Stomach (tissue), 9 donors: Measurements from ENCODE around the gene ATG7. TPM values are rescaled to one million over a fixed set of nuclear protein-coding genes. Genes with fewer than 3 reads are reported as not detected.

Source experiments
- DNase-seq, 2 donors: peaks; one replicate each; pipeline versions ENCODE4 v3.0.0 to v3.0.0-alpha.2; 2013 to 2019
- H3K27ac ChIP-seq, 5 donors: fragments of 200-600 bp in 4 of 5; sonication (generic) in 4 of 5; one replicate each; pipeline ENCODE4 v1.5.1; 2013 to 2019; ENCODE audit warnings: mild to moderate bottlenecking in 1 of 5, moderate library complexity in 1 of 5
- H3K27me3 ChIP-seq, 3 donors: fragments of 200-600 bp; sonication (generic); one replicate each; pipeline ENCODE4 v1.5.1; 2017 to 2019; ENCODE audit warnings: mixed run types in 1 of 3
- H3K36me3 ChIP-seq, 4 donors: fragments of 200-600 bp; sonication (generic); 1 replicate in 3 of 4; 2 replicates in 1 of 4; pipeline ENCODE4 v1.5.1; 2016 to 2019
- H3K4me1 ChIP-seq, 4 donors: fragments of 200-600 bp; sonication (generic); one replicate each; pipeline ENCODE4 v1.5.1; 2016 to 2019
- H3K4me3 ChIP-seq, 4 donors: fragments of 200-600 bp; sonication (generic) in 3 of 4; one replicate each; pipeline ENCODE4 v1.5.1; 2016 to 2019; ENCODE audit warnings: mild to moderate bottlenecking in 1 of 4
- H3K9me3 ChIP-seq, 4 donors: fragments of 200-600 bp; sonication (generic); one replicate each; pipeline ENCODE4 v1.5.1; 2016 to 2019
- CTCF ChIP-seq, 7 experiments: fragments of 450-650 bp in 4 of 7; fragments of 200-600 bp in 3 of 7; sonication (generic) in 3 of 7; IDR thresholded peaks; one replicate each; pipeline ENCODE4 v1.5.1; 2016 to 2019; ENCODE audit warnings: antibody characterized with exemption in 7 of 7, control low read depth in 2 of 7, mild to moderate bottlenecking in 1 of 7
- EP300 ChIP-seq: sonication (generic); formaldehyde crosslinking; IDR thresholded peaks from one replicate; pipeline ENCODE4 v1.6.1; 2017; ENCODE audit warnings: antibody characterized with exemption
- POLR2A ChIP-seq, 4 donors: fragments of 450-650 bp; IDR thresholded peaks; one replicate each; pipeline ENCODE4 v1.6.1; 2016; ENCODE audit warnings: antibody characterized with exemption in 4 of 4, control low read depth in 2 of 4, mild to moderate bottlenecking in 1 of 4, moderate library complexity in 1 of 4
- POLR2AphosphoS5 ChIP-seq, 3 donors: sonication (generic); formaldehyde crosslinking; IDR thresholded peaks; one replicate each; pipeline ENCODE4 v1.6.1; 2016; ENCODE audit warnings: antibody characterized with exemption in 3 of 3
- WGBS, 5 donors: extraction: QIAGEN DNeasy Blood & Tissue Kit in 3 of 5; methylation state at CpG; one replicate each; pipeline versions ENCODE4 v1.1.5 to v1.1.7; 2013 to 2018; 5-methylcytosine and 5-hydroxymethylcytosine counted together
- intact Hi-C: fragments of 100-400 bp; cut with DNase I; formaldehyde crosslinking; loops from one replicate; pipeline ENCODE4 v1.15.1; 2023; ENCODE audit warnings: low total_unique reads
- polyA plus RNA-seq, 3 donors: library from polyadenylated mRNA; stranded (reverse); fragments of 200-250 nt; gene quantifications; one replicate each; pipeline ENCODE4 v1.2.3, GENCODE V29; 2013
- total RNA-seq, 5 donors: library from RNA; depleted of rRNA; stranded (reverse); fragments of >200 nt; gene quantifications; one replicate each; pipeline versions ENCODE4 v1.1.0 to v1.2.3, GENCODE V29; 2014 to 2016
- donor health status: healthy with polysubstance abuse.
- donor health status: Bipolar disorder and iron deficiency.
- donor health status: healthy.

ATG7 gene
- total and polyA plus RNA-seq, 8 donors: 6.8 to 167 (median 15.1) TPM

GRCh38 chr3:11555211-11555782 lies 283.1 kb downstream of the ATG7 start:
- Histone ChIP-seq H3K9me3 (no peaks in the 10 kb centered on the region), H3K4me3 (no peak overlapping the region), H3K4me1 (peaks cover 38 to 80% (median 64%) of the 10 kb centered on the region in 4 donors), H3K36me3 (peaks cover 12 to 60% (median 36%) of the 10 kb centered on the region in 4 donors), H3K27ac (peak overlapping the region; percentile 2 to 77 (median 72)), H3K27me3 (no peaks in the 10 kb centered on the region)
- no peak for DNase-seq
- TF ChIP-seq CTCF (IDR thresholded peaks at IDR 0.05): no peak
- no peak for TF ChIP-seq EP300
- no peak for TF ChIP-seq POLR2AphosphoS5 (IDR thresholded peaks at IDR 0.05)
- TF ChIP-seq POLR2A (IDR thresholded peaks at IDR 0.05): no peak
- 36 to 86% (median 79%) methylated on average over 6 to 13 of the region's 13 CpGs for WGBS, 5 donors
- intact Hi-C loops: no loop called here

- H3K36me3 ChIP-seq: peaks cover 12 to 67% (median 37%) of the 10 kb centered on the region in 4 donors
- H3K27me3 ChIP-seq: no peaks in the 10 kb centered on the region
- intact Hi-C loops: no loop called here
- 77 to 83% (median 80%) methylated on average over 23 of the region's 23 CpGs for WGBS, 5 donors
- H3K4me1 ChIP-seq: peaks cover 46 to 88% (median 71%) of the 10 kb centered on the region in 4 donors
- no peaks in the 10 kb centered on the region for H3K9me3 ChIP-seq
- H3K4me3 ChIP-seq: no peak overlapping the region
- no peak for DNase-seq
- H3K27ac ChIP-seq: peak overlapping the region; percentile 2 to 77 (median 72)
- TF ChIP-seq EP300 (no peak), POLR2A (IDR thresholded peaks at IDR 0.05) (no peak), CTCF (IDR thresholded peaks at IDR 0.05) (no peak), POLR2AphosphoS5 (IDR thresholded peaks at IDR 0.05) (no peak)
Measured at GRCh38 chr3:11555881-11556633, 283.9 kb downstream of the ATG7 start.

- Histone ChIP-seq H3K4me3 (no peak overlapping the region), H3K4me1 (peaks cover 53 to 98% (median 79%) of the 10 kb centered on the region in 4 donors), H3K9me3 (no peaks in the 10 kb centered on the region), H3K27me3 (no peaks in the 10 kb centered on the region), H3K27ac (peak overlapping the region in 3 of 5 donors; percentile 55 to 63 (median 56)), H3K36me3 (peaks cover 12 to 72% (median 40%) of the 10 kb centered on the region in 4 donors)
- WGBS, 5 donors: 46 to 60% (median 57%) methylated on average over 16 of the region's 16 CpGs
- peak in 1 of 2 donors; percentile 89 for DNase-seq
- TF ChIP-seq POLR2A (IDR thresholded peaks at IDR 0.05) (no peak), CTCF (IDR thresholded peaks at IDR 0.05) (no peak), POLR2AphosphoS5 (IDR thresholded peaks at IDR 0.05) (no peak), EP300 (no peak)
- intact Hi-C loops: no loop called here
Measured at GRCh38 chr3:11556851-11557644, 284.9 kb downstream of the ATG7 start.

- Histone ChIP-seq H3K27ac (peak overlapping the region in 4 of 5 donors; percentile 4 to 63 (median 56)), H3K4me3 (no peak overlapping the region), H3K9me3 (no peaks in the 10 kb centered on the region), H3K36me3 (peaks cover 18 to 81% (median 49%) of the 10 kb centered on the region in 4 donors), H3K27me3 (no peaks in the 10 kb centered on the region), H3K4me1 (peaks cover 49 to 98% (median 80%) of the 10 kb centered on the region in 4 donors)
- TF ChIP-seq EP300 (no peak), POLR2A (IDR thresholded peaks at IDR 0.05) (no peak), POLR2AphosphoS5 (IDR thresholded peaks at IDR 0.05) (no peak), CTCF (IDR thresholded peaks at IDR 0.05) (no peak)
- intact Hi-C loops: no loop called here
- DNase-seq: peak in 1 of 2 donors; percentile 44
- WGBS, 5 donors: 41 to 52% (median 48%) methylated on average over 13 of the region's 13 CpGs
Measured at GRCh38 chr3:11558002-11558401, 285.8 kb downstream of the ATG7 start.
